DMS 273 (cell line): ENCODE results near the gene RGPD6.
"Not testable (repeated sequence)": the region's sequence is repeated elsewhere in the genome, so short reads cannot be mapped to it uniquely, and the experiment has no call there.

Source experiments
- DNase-seq: peaks from one replicate; lab custom pipeline; 2025; ENCODE audit not compliant: unreplicated experiment; lab: John Stamatoyannopoulos, UW

RGPD6 gene

GRCh38 chr2:110481200-110481599, 95.8 kb downstream of the RGPD6 start:
- DNase-seq: not testable (repeated sequence)

GRCh38 chr2:110480084-110480483, 96.9 kb downstream of the RGPD6 start:
- not testable (repeated sequence) for DNase-seq

- not testable (repeated sequence) for DNase-seq
Observed at GRCh38 chr2:110477370-110477769, 99.7 kb downstream of the RGPD6 start.

- not testable (repeated sequence) for DNase-seq
Observed at GRCh38 chr2:110476952-110477351, 100.1 kb downstream of the RGPD6 start.

- DNase-seq: not testable (repeated sequence)
Observed at GRCh38 chr2:110475627-110476359, 101.2 kb downstream of the RGPD6 start.

- not testable (repeated sequence) for DNase-seq
Observed at GRCh38 chr2:110474898-110475297, 102.1 kb downstream of the RGPD6 start.

- DNase-seq: not testable (repeated sequence)
Observed at GRCh38 chr2:110473059-110473358, 104.0 kb downstream of the RGPD6 start.

- DNase-seq: not testable (repeated sequence)
Observed at GRCh38 chr2:110472171-110473058, 104.6 kb downstream of the RGPD6 start, which contains the start of gene LIMS4. TSS of gene LIMS4 (minus strand) at chr2:110472816. CDS start at chr2:110472778, 38 bp downstream.

GRCh38 chr2:110468921-110469320, 108.1 kb downstream of the RGPD6 start:
- DNase-seq: not testable (repeated sequence)

- DNase-seq: not testable (repeated sequence)
Observed at GRCh38 chr2:110465312-110465711, 111.7 kb downstream of the RGPD6 start.
